Breast epithelium (tissue), 4 donors: ENCODE results near the gene ANKRD2. TPM values are rescaled to one million over a fixed set of nuclear protein-coding genes. Genes with fewer than 3 reads are reported as not detected.

ENCODE experiments used
- DNase-seq, 2 donors: peaks; one replicate each; pipeline ENCODE4 v3.0.0-alpha.2; 2019; ENCODE audit warnings: low spot score in 2 of 2
- H3K27ac ChIP-seq, 2 donors: fragments of 200-600 bp; sonication (generic) in 1 of 2; one replicate each; pipeline ENCODE4 v1.5.1; 2016 to 2019; ENCODE audit warnings: mild to moderate bottlenecking in 1 of 2
- H3K27me3 ChIP-seq, 2 donors: fragments of 200-600 bp; sonication (generic) in 1 of 2; one replicate each; pipeline versions ENCODE4 v1.5.1 to v1.6.0; 2017 to 2019; ENCODE audit warnings: control low read depth in 1 of 2, mild to moderate bottlenecking in 1 of 2
- H3K36me3 ChIP-seq: fragments of 200-600 bp; one replicate; pipeline ENCODE4 v1.5.1; 2019
- H3K4me1 ChIP-seq, 2 donors: fragments of 200-600 bp; sonication (generic); one replicate each; pipeline ENCODE4 v1.5.1; 2016 to 2019; ENCODE audit warnings: control low read depth in 1 of 2
- H3K4me3 ChIP-seq, 3 donors: fragments of 200-600 bp; sonication (generic); 1 replicate in 2 of 3; 2 replicates in 1 of 3; pipeline ENCODE4 v1.5.1; 2016 to 2019; ENCODE audit warnings: mild to moderate bottlenecking in 3 of 3, moderate library complexity in 2 of 3
- H3K9me3 ChIP-seq, 2 donors: fragments of 200-600 bp; sonication (generic) in 1 of 2; one replicate each; pipeline ENCODE4 v1.5.1; 2016 to 2019; ENCODE audit warnings: control low read depth in 1 of 2
- POLR2A ChIP-seq: fragments of 450-650 bp; IDR thresholded peaks from one replicate; pipeline ENCODE4 v1.6.1; 2016; ENCODE audit warnings: antibody characterized with exemption, mild to moderate bottlenecking, moderate library complexity
- POLR2AphosphoS5 ChIP-seq, 3 donors: sonication (generic); formaldehyde crosslinking; IDR thresholded peaks; one replicate each; pipeline ENCODE4 v1.6.1; 2017; ENCODE audit warnings: antibody characterized with exemption in 3 of 3
- intact Hi-C: fragments of 100-400 bp; cut with DNase I; formaldehyde crosslinking; loops from one replicate; pipeline ENCODE4 v1.15.1; 2023; ENCODE audit warnings: low total_unique reads
- total RNA-seq, 3 donors: library from RNA; depleted of rRNA; stranded (reverse); fragments of >200 nt; gene quantifications; one replicate each; pipeline ENCODE4 v1.1.0, GENCODE V29; 2016
- TF ChIP-seq, protein P1 (sequence below), 3 donors: fragments of 450-650 bp; IDR thresholded peaks; one replicate each; pipeline ENCODE4 v1.5.1; 2016 to 2017; ENCODE audit warnings: antibody characterized with exemption in 3 of 3, mild to moderate bottlenecking in 3 of 3, moderate library complexity in 3 of 3

ANKRD2 gene
- total RNA-seq, 3 donors from 2014 or later: not detected

DNA sequence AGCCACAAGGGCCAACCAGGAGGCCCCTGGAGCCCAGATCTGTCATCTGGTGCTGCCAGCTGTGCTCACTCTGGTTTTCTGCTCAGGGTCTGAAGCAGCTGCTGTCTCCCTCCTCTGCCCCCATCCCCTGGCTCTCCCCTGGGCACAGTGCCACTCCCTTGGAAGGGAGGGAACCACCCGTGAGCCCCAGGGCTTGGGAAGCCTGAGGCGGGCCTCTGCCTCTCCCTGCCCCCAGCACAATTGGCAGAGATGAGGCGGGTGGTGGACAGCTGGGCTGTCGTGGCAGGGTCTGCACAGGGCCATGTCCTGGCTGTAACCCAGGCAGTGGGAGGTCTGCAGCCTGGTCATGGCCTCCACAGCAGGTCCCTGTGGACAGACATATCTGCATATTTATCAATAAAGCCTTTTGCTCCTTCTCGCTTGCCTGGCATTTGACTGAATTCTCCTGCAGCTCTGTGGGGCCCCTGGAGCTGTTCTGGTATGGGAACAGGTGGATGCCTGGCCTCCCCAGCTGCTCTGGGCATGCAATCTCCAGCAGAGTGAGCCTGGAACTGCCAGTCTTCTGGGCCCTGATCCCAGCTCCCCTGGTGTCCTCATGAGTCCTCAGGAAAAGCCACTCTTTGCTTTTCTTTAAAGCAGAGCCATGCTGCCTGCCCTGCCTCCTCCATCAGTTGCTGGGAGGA, 1.6 kb upstream of the ANKRD2 start:
- Histone ChIP-seq H3K9me3 (no peaks in the 10 kb centered on the region), H3K27ac (peak overlapping the region in 1 of 2 donors; percentile 79), H3K4me1 (no peaks in the 10 kb centered on the region), H3K27me3 (no peaks in the 10 kb centered on the region), H3K36me3 (no peaks in the 10 kb centered on the region), H3K4me3 (no peak overlapping the region)
- TF ChIP-seq POLR2AphosphoS5 (IDR thresholded peaks at IDR 0.05): no peak
- TF ChIP-seq, protein P1, sequence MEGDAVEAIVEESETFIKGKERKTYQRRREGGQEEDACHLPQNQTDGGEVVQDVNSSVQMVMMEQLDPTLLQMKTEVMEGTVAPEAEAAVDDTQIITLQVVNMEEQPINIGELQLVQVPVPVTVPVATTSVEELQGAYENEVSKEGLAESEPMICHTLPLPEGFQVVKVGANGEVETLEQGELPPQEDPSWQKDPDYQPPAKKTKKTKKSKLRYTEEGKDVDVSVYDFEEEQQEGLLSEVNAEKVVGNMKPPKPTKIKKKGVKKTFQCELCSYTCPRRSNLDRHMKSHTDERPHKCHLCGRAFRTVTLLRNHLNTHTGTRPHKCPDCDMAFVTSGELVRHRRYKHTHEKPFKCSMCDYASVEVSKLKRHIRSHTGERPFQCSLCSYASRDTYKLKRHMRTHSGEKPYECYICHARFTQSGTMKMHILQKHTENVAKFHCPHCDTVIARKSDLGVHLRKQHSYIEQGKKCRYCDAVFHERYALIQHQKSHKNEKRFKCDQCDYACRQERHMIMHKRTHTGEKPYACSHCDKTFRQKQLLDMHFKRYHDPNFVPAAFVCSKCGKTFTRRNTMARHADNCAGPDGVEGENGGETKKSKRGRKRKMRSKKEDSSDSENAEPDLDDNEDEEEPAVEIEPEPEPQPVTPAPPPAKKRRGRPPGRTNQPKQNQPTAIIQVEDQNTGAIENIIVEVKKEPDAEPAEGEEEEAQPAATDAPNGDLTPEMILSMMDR (IDR thresholded peaks at IDR 0.05): no peak
- no peak for TF ChIP-seq POLR2A
- intact Hi-C loops: no loop called here
- no peak for DNase-seq

DNA sequence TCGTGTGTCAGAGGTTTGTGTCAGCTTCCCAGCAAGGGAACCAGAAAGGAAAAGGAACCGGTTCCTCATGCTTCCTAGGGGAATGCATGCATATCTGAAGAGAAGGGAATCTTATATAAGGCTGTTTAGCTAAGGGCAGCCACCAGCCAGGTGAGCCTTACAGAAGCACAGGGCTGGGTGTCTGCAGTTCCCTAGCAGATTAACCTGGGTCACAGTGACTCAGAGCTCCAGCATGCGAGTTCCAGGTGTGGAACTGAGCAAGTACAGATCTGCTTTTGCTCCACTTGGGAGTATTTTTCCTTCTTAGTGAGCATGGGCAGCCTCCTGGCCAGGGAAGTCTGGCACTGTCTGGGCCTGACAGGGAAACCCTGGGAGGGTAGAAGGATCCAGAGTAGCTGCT, 957 bp upstream of the ANKRD2 start:
- TF ChIP-seq, protein P1 (IDR thresholded peaks at IDR 0.05): no peak
- no peak for TF ChIP-seq POLR2AphosphoS5 (IDR thresholded peaks at IDR 0.05)
- no peak for TF ChIP-seq POLR2A
- H3K27ac ChIP-seq: peak overlapping the region; percentile 56 to 79
- H3K4me1 ChIP-seq: no peaks in the 10 kb centered on the region
- DNase-seq: peak in 1 of 2 donors; percentile 39
- H3K4me3 ChIP-seq: no peak overlapping the region
- H3K36me3 ChIP-seq: no peaks in the 10 kb centered on the region
- no peaks in the 10 kb centered on the region for H3K9me3 ChIP-seq
- intact Hi-C loops: no loop called here
- no peaks in the 10 kb centered on the region for H3K27me3 ChIP-seq

DNA sequence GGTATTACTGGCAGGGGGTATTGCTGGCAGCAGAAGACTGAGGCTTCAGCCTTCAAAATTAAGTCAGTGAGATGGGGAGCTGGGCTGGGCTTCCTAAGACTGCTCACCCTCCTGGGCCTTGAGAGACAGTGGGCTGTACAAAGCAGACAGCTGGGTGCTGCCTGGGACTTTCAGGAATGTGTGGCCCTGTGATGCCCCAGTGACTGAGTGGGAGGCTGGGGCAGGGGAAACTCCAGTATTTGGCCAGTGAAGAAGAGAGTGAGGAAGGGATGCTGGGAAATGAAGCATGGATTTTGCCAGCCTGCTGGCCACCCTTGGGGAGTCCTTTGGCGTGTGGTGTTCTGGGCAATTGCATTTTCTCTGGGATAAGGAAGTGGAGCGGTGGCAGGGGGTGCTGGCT, 442 bp downstream of the ANKRD2 start:
- H3K4me3 ChIP-seq: no peak overlapping the region
- no peak for DNase-seq
- H3K27ac ChIP-seq: peak overlapping the region in 1 of 2 donors; percentile 79
- H3K4me1 ChIP-seq: no peaks in the 10 kb centered on the region
- no peaks in the 10 kb centered on the region for H3K36me3 ChIP-seq
- intact Hi-C loops: no loop called here
- no peaks in the 10 kb centered on the region for H3K9me3 ChIP-seq
- no peak for TF ChIP-seq POLR2AphosphoS5 (IDR thresholded peaks at IDR 0.05)
- TF ChIP-seq, protein P1 (IDR thresholded peaks at IDR 0.05): no peak
- TF ChIP-seq POLR2A: no peak
- no peaks in the 10 kb centered on the region for H3K27me3 ChIP-seq

DNA sequence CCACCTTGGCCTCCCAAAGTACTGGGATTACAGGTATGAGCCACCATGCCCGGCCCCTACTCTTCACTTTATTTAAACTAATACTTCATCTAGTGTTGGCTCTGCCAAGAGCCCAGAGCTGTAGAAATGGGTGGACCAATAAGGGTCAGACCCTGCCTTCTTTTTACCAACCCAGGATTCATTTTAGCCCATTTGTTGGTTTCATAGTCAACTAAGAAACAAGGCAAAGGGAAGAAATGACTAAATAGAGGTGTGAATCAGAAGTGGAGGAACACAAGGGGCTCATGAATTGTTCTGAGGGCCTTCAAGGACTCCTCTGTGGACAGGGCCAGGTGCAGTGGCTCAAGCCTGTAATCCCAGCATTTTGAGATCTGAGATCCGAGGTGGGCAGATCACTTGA, 1.1 kb downstream of the ANKRD2 start:
- no peaks in the 10 kb centered on the region for H3K36me3 ChIP-seq
- no peaks in the 10 kb centered on the region for H3K4me1 ChIP-seq
- peak overlapping the region in 1 of 2 donors; percentile 80 for H3K27ac ChIP-seq
- TF ChIP-seq, protein P1 (IDR thresholded peaks at IDR 0.05): no peak
- TF ChIP-seq POLR2AphosphoS5 (IDR thresholded peaks at IDR 0.05): no peak
- no peak for TF ChIP-seq POLR2A
- no peaks in the 10 kb centered on the region for H3K9me3 ChIP-seq
- no peaks in the 10 kb centered on the region for H3K27me3 ChIP-seq
- no peak overlapping the region for H3K4me3 ChIP-seq
- DNase-seq: no peak
- intact Hi-C loops: no loop called here

DNA sequence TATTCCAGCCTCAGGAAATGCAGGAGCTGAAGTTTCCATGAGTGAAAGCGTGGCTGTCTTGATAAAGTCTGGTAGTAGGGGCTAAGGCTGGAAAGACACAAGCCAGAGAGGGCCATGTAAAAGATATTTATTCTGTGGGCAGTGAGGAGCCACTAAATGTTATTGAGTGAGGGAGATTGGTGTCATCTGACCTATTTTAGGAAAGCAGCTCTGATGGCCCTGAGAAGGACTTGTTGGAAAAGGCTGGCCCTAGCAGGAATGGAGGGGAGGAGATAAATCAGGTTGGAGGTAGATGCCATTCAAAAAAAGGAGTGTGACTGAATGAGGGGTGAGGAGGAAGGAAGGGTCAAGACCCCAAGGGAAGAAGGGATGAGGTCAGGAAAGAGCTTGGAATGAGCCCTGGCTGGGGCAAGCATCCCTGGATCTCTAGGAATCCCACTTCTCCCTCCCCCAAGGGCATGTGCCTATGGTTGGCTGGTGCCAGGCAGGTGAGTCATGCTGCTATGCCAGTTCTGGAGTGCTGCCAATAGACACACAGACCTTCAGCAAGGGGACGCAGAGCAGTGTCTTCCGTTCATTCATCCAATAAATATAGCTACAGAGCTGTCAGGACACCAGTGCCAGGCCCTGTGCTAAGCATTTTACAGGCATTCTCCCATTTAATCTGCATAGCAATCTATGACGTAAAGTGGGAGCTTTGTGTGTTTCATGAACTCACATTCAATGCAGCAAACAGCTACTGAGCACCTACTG, 2.0 kb downstream of the ANKRD2 start:
- intact Hi-C loops: no loop called here
- TF ChIP-seq POLR2AphosphoS5 (IDR thresholded peaks at IDR 0.05) (peak; percentile 50 to 84 (median 71)), POLR2A (no peak)
- TF ChIP-seq, protein P1 (IDR thresholded peaks at IDR 0.05): no peak
- H3K36me3 ChIP-seq: no peaks in the 10 kb centered on the region
- no peak overlapping the region for H3K4me3 ChIP-seq
- peak overlapping the region; percentile 60 to 80 for H3K27ac ChIP-seq
- DNase-seq: peak; percentile 87 to 95
- no peaks in the 10 kb centered on the region for H3K9me3 ChIP-seq
- H3K27me3 ChIP-seq: no peaks in the 10 kb centered on the region
- H3K4me1 ChIP-seq: no peaks in the 10 kb centered on the region
